CD4-positive, alpha-beta T cell (primary cell): ENCODE measurements around the gene C4orf50. TPM values are rescaled to one million over a fixed set of nuclear protein-coding genes. Genes with fewer than 3 reads are reported as not detected.

Source experiments
- ATAC-seq: fragments of 200-7000 bp; cut with Tn5 transposase; one replicate; pipeline ENCODE4 v1.10.0; 2022; ENCODE audit warnings: mild to moderate bottlenecking; ENCODE audit not compliant: poor library complexity
- CTCF ChIA-PET: fragments of 350-600 bp; sonication (Branson Sonifier 250); formaldehyde crosslinking; loops from one replicate; lab custom pipeline; 2021; ENCODE audit warnings: antibody characterized with exemption, inconsistent platforms; lab: Charles Lee
- POLR2A ChIA-PET: fragments of 350-600 bp; sonication (Branson Sonifier 250); formaldehyde crosslinking; loops from one replicate; lab custom pipeline; 2021; ENCODE audit warnings: antibody characterized with exemption, inconsistent platforms; lab: Charles Lee
- DNase-seq, 14 experiments: peaks; one replicate each; pipeline ENCODE4 v3.0.0-alpha.2; 2013 to 2020; ENCODE audit warnings: mixed read lengths in 2 of 14
- H3K27ac ChIP-seq, 2 donors: one replicate each; pipeline versions ENCODE4 v1.5.1 to v1.7.0; 2013; ENCODE audit warnings: low read length in 2 of 2, low read depth in 1 of 2, mild to moderate bottlenecking in 1 of 2
- H3K27me3 ChIP-seq, 2 experiments: 1 replicate in 1 of 2; 2 replicates in 1 of 2; pipeline versions ENCODE4 v1.6.1 to v1.7.0; 2013; ENCODE audit warnings: low read length in 2 of 2, control low read depth in 1 of 2, mild to moderate bottlenecking in 1 of 2, moderate library complexity in 1 of 2; ENCODE audit not compliant: insufficient read depth in 2 of 2, control insufficient read depth in 1 of 2
- H3K36me3 ChIP-seq: one replicate; pipeline ENCODE4 v1.6.1; 2013; ENCODE audit warnings: low read length, control low read depth; ENCODE audit not compliant: insufficient read depth
- H3K4me1 ChIP-seq: one replicate; pipeline ENCODE4 v1.6.1; 2013; ENCODE audit warnings: low read length, control low read depth; ENCODE audit not compliant: insufficient read depth
- H3K4me3 ChIP-seq: one replicate; pipeline ENCODE4 v1.5.1; 2013; ENCODE audit warnings: mild to moderate bottlenecking, low read length, moderate library complexity
- H3K9me3 ChIP-seq, 2 experiments: 1 replicate in 1 of 2; 2 replicates in 1 of 2; pipeline versions ENCODE4 v1.6.1 to v1.7.0; 2013; ENCODE audit warnings: low read length in 2 of 2, mild to moderate bottlenecking in 2 of 2, control low read depth in 1 of 2, moderate library complexity in 1 of 2; ENCODE audit not compliant: control insufficient read depth in 1 of 2, insufficient read depth in 1 of 2
- H3K27ac Mint-ChIP-seq: one replicate; pipeline ENCODE4 v1.8.0; 2020; ENCODE audit warnings: mixed read lengths
- H3K27me3 Mint-ChIP-seq: one replicate; pipeline ENCODE4 v1.8.0; 2021; ENCODE audit warnings: mixed read lengths
- H3K36me3 Mint-ChIP-seq: one replicate; pipeline ENCODE4 v1.8.0; 2021; ENCODE audit warnings: low read depth, mixed read lengths
- H3K4me1 Mint-ChIP-seq: one replicate; pipeline ENCODE4 v1.8.0; 2021; ENCODE audit warnings: low read depth, mixed read lengths
- H3K4me3 Mint-ChIP-seq: one replicate; pipeline ENCODE4 v1.8.0; 2020; ENCODE audit warnings: mild to moderate bottlenecking, mixed read lengths
- H3K9me3 Mint-ChIP-seq: one replicate; pipeline ENCODE4 v1.8.0; 2020; ENCODE audit warnings: mixed read lengths
- CTCF ChIP-seq: fragments of 200-600 bp; IDR thresholded peaks from one replicate; pipeline ENCODE4 v1.8.0; 2022; ENCODE audit warnings: antibody characterized with exemption, mild to moderate bottlenecking
- intact Hi-C, 2 experiments: fragments of 100-400 bp; cut with DNase I in 1 of 2; cut with micrococcal nuclease in 1 of 2; formaldehyde crosslinking; loops; one replicate each; pipeline versions ENCODE4 v1.15.1 to v1.9.0; 2023 to 2025; cut with DNase I, micrococcal nuclease
- total RNA-seq, 174 experiments: library from RNA in 2 of 174; stranded (reverse) in 2 of 174; gene quantifications; one replicate each; pipeline ENCODE4 v1.2.3 and lab custom pipeline; 2021 to 2026

The C4orf50 gene
- total RNA-seq, 2 experiments from 2014 or later = 0.16 to 0.20 TPM

GRCh38 chr4:6033381-6033780 lies 15.2 kb upstream of the C4orf50 start:
- H3K4me1 ChIP-seq = no peaks in the 10 kb centered on the region
- no peak for TF ChIP-seq CTCF
- Mint-ChIP-seq H3K4me3 (no peak overlapping the region), H3K27me3 (no peaks in the 10 kb centered on the region), H3K27ac (no peak overlapping the region), H3K9me3 (no peaks in the 10 kb centered on the region), H3K36me3 (no peaks in the 10 kb centered on the region), H3K4me1 (no peaks in the 10 kb centered on the region)
- intact Hi-C loops = no loop called here
- H3K27me3 ChIP-seq = no peaks in the 10 kb centered on the region
- ATAC-seq (no peak), DNase-seq (no peak)
- no peak overlapping the region for H3K4me3 ChIP-seq
- peaks cover 0 to 8% of the 10 kb centered on the region in 2 experiments for H3K9me3 ChIP-seq
- no peaks in the 10 kb centered on the region for H3K36me3 ChIP-seq
- POLR2A ChIA-PET = no interaction called here
- CTCF ChIA-PET = no interaction called here
- no peak overlapping the region for H3K27ac ChIP-seq

GRCh38 chr4:6032249-6033244 lies 14.3 kb upstream of the C4orf50 start:
- Histone ChIP-seq H3K36me3 (no peaks in the 10 kb centered on the region), H3K27me3 (no peaks in the 10 kb centered on the region), H3K4me3 (no peak overlapping the region), H3K27ac (no peak overlapping the region), H3K4me1 (no peaks in the 10 kb centered on the region), H3K9me3 (peaks cover 0 to 11% of the 10 kb centered on the region in 2 experiments)
- no peaks in the 10 kb centered on the region for H3K27me3 Mint-ChIP-seq
- no peak for TF ChIP-seq CTCF
- intact Hi-C loops = no loop called here
- H3K4me1 Mint-ChIP-seq = no peaks in the 10 kb centered on the region
- H3K36me3 Mint-ChIP-seq = no peaks in the 10 kb centered on the region
- no peak for DNase-seq
- CTCF ChIA-PET = no interaction called here
- H3K27ac Mint-ChIP-seq = no peak overlapping the region
- H3K9me3 Mint-ChIP-seq = no peaks in the 10 kb centered on the region
- ATAC-seq = no peak
- POLR2A ChIA-PET = no interaction called here
- H3K4me3 Mint-ChIP-seq = no peak overlapping the region

GRCh38 chr4:6031846-6032245 lies 13.6 kb upstream of the C4orf50 start:
- intact Hi-C loops = no loop called here
- no peaks in the 10 kb centered on the region for H3K36me3 ChIP-seq
- H3K4me3 ChIP-seq = no peak overlapping the region
- H3K27me3 Mint-ChIP-seq = no peaks in the 10 kb centered on the region
- no peaks in the 10 kb centered on the region for H3K27me3 ChIP-seq
- ChIA-PET POLR2A (no interaction called here), CTCF (no interaction called here)
- no peak overlapping the region for H3K27ac ChIP-seq
- DNase-seq = no peak
- H3K9me3 ChIP-seq = peaks cover 0 to 11% of the 10 kb centered on the region in 2 experiments
- H3K4me3 Mint-ChIP-seq = no peak overlapping the region
- no peaks in the 10 kb centered on the region for H3K36me3 Mint-ChIP-seq
- H3K4me1 ChIP-seq = no peaks in the 10 kb centered on the region
- H3K27ac Mint-ChIP-seq = no peak overlapping the region
- ATAC-seq = no peak
- no peaks in the 10 kb centered on the region for H3K4me1 Mint-ChIP-seq
- no peak for TF ChIP-seq CTCF
- H3K9me3 Mint-ChIP-seq = no peaks in the 10 kb centered on the region
